NCI-H345 treated with DMSO at 0.1 percent for 48 hours (cell line): ENCODE data around the gene FKTN.

Experiments used
- DNase-seq: peaks from one replicate; lab custom pipeline; 2025; ENCODE audit not compliant: unreplicated experiment; lab: John Stamatoyannopoulos, UW

Gene FKTN

GRCh38 chr9:105676351-105676923 is 118.5 kb downstream of the FKTN start:
- DNase-seq = no peak

DNA sequence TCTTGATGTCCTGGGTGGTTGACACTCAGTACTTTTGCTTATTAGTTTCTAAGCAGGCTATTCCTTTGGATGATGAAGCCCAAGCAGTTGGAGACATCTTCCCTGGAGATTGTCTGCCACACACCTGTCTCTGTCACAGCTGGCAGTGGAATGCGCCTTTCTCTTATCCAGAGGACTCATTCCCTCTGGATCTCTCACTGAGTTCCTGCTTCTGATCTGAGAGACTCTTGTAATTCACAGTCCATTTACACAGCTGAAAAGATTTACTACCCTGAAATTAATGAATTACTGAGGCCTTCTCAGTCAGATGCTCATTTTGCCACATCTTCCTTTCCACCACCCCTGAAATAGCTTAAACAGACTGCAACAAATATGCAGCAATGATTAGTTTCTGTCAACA is 120.2 kb downstream of the FKTN start:
- DNase-seq = peak; percentile 46

DNA sequence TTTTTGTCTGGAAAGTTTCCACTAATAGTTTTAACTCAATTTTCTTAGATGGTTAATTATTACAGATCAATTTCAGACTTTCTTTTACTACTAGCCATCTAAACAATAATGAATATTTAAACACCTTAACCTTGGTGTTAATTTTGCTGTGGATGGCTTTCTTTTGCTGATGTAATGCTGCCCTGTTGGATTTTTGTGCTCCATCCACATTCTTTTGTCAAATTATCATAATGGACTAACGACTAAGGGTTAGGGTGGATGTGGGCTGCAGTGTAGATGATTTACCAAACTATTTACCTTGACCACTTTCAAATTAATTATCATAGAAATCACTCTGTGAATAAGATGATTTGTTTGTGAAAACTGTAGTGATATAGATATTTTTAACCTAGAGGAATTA is 120.8 kb downstream of the FKTN start:
- no peak for DNase-seq

GRCh38 chr9:105679257-105680022 is 121.5 kb downstream of the FKTN start:
- DNase-seq = no peak

DNA sequence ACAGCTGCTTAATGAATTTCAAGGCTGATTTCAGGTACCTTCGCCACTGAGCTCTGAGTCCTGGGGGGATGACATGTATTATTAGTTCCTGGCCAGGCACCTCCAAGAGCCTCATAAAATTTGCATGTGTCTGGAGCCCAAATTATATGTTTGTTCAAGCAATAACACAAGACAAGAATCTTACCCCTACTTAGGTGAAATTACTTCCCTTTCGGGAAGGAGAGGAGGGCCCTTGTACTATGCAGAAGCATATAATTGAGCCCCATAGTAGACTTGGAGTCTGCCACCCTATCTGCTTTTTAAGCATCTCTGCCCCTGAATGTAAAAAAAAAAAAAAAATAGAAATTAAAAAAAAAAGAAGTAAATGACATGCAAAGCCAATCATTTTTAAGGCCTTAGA is 123.4 kb downstream of the FKTN start:
- no peak for DNase-seq

DNA sequence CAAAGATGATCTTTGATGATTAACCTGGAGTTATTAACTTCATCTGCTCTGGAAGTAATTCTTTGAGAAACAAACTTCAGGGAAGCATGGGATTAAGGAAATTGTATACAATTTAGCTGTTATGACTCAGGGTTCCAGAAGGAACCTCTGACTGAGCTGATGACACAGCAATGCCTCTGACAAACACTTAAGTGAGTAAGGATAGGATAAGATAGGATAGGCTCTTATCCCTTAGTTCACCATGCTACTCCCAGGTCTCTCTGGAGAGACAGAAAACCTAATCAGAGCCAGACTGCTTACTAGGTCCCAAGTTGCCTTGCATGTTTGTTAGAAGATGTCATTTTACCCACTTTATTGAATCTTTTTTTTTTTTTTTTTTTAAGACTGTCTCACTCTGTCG is 123.8 kb downstream of the FKTN start:
- no peak for DNase-seq

DNA sequence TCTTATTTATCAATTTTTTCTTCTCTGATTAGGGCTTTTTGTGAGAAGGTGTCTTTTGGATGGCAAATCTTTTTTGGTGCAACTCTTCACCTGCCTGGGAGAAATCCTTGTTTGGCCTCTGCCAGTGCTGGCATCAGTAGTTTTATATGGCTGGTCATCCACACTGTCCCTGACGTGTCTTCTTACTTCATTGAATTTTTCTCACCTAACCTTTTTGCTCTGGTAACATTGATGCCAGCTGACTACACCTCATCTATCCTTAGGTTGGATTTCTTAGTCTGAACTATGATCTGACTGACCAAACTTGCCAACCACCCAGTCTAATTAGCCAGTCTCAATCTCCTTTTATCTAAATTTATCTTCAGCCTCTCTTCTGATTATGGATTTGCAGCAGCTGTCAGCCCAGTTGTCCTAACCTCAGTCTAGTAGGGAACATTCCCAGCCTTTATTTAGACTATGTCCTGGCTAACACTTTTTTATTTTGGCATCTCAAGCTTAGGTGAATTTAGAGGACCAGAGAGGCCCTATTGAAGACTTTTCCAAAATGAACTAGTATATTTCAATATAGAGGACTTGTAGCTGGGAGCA is 125.9 kb downstream of the FKTN start:
- no peak for DNase-seq

GRCh38 chr9:105686936-105687335 is 129.0 kb downstream of the FKTN start:
- no peak for DNase-seq
